Hepatocyte (in vitro differentiated cells): ENCODE measurements around the gene COX6A1.

Source experiments
- CTCF ChIP-seq: fragments of 200-600 bp; sonication (generic); IDR thresholded peaks from 2 replicates; pipeline ENCODE4 v1.5.1; 2016; ENCODE audit warnings: antibody characterized with exemption, mild to moderate bottlenecking; ENCODE audit not compliant: poor library complexity
- EZH2 ChIP-seq: fragments of 200-600 bp; sonication (generic); IDR thresholded peaks from 2 replicates; pipeline ENCODE4 v1.6.1; 2016; ENCODE audit warnings: antibody characterized with exemption, mild to moderate bottlenecking, borderline replicate concordance
- EZH2phosphoT487 ChIP-seq: fragments of 200-600 bp; sonication (generic); IDR thresholded peaks from one replicate; pipeline ENCODE4 v1.6.1; 2018; ENCODE audit warnings: antibody characterized with exemption, mild to moderate bottlenecking, low read depth, moderate library complexity; ENCODE audit not compliant: unreplicated experiment, severe bottlenecking

- no peak for TF ChIP-seq EZH2
- no peak for TF ChIP-seq CTCF
- no peak for TF ChIP-seq EZH2phosphoT487
These were observed 42.3 kb downstream of the COX6A1 start for GRCh38 chr12:120480211-120480610.
